Esophagus muscularis mucosa (tissue), 4 donors: ENCODE measurements around the gene SNX12.

Experiments used
- EP300 ChIP-seq: sonication (generic); formaldehyde crosslinking; IDR thresholded peaks from one replicate; pipeline ENCODE4 v1.6.1; 2017; ENCODE audit warnings: antibody characterized with exemption
- POLR2A ChIP-seq: fragments of 450-650 bp; IDR thresholded peaks from one replicate; pipeline ENCODE4 v1.6.1; 2017; ENCODE audit warnings: antibody characterized with exemption, moderate library complexity, mild to moderate bottlenecking, low read depth
- TF ChIP-seq, protein P1 (sequence below), 3 experiments: fragments of 200-600 bp in 2 of 3; fragments of 450-650 bp in 1 of 3; sonication (generic) in 2 of 3; IDR thresholded peaks; one replicate each; pipeline ENCODE4 v1.5.1; 2017 to 2019; ENCODE audit warnings: antibody characterized with exemption in 3 of 3, mild to moderate bottlenecking in 2 of 3, moderate library complexity in 1 of 3

- TF ChIP-seq POLR2A, result no peak
- TF ChIP-seq EP300, result no peak
- TF ChIP-seq, protein P1, sequence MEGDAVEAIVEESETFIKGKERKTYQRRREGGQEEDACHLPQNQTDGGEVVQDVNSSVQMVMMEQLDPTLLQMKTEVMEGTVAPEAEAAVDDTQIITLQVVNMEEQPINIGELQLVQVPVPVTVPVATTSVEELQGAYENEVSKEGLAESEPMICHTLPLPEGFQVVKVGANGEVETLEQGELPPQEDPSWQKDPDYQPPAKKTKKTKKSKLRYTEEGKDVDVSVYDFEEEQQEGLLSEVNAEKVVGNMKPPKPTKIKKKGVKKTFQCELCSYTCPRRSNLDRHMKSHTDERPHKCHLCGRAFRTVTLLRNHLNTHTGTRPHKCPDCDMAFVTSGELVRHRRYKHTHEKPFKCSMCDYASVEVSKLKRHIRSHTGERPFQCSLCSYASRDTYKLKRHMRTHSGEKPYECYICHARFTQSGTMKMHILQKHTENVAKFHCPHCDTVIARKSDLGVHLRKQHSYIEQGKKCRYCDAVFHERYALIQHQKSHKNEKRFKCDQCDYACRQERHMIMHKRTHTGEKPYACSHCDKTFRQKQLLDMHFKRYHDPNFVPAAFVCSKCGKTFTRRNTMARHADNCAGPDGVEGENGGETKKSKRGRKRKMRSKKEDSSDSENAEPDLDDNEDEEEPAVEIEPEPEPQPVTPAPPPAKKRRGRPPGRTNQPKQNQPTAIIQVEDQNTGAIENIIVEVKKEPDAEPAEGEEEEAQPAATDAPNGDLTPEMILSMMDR (IDR thresholded peaks at IDR 0.05), result no peak
These were observed 39.7 kb upstream of the SNX12 start for GRCh38 chrX:71107762-71108360.
